IPS DF 6.9 (cell line): ENCODE results near the gene RAPGEF6.

Experiments used
- DNase-seq: peaks from one replicate; pipeline ENCODE4 v3.0.0-alpha.2; 2013; ENCODE audit warnings: low read depth, low spot score
- H3K27ac ChIP-seq: one replicate; pipeline ENCODE4 v1.5.1; 2013; ENCODE audit warnings: low read length, control low read depth
- H3K27me3 ChIP-seq: 2 replicates; pipeline ENCODE4 v1.6.1; 2013; ENCODE audit warnings: mild to moderate bottlenecking, low read length; ENCODE audit not compliant: control insufficient read depth, insufficient read depth
- H3K36me3 ChIP-seq: 2 replicates; pipeline ENCODE4 v1.6.1; 2013; ENCODE audit warnings: low read length; ENCODE audit not compliant: control insufficient read depth, insufficient read depth
- H3K4me1 ChIP-seq: 2 replicates; pipeline ENCODE4 v1.6.1; 2013; ENCODE audit warnings: low read length; ENCODE audit not compliant: control insufficient read depth, insufficient read depth
- H3K4me3 ChIP-seq: 2 replicates; pipeline ENCODE4 v1.5.1; 2013; ENCODE audit warnings: mild to moderate bottlenecking, low read length
- H3K9me3 ChIP-seq: 2 replicates; pipeline ENCODE4 v1.6.1; 2013; ENCODE audit warnings: low read length, inconsistent platforms; ENCODE audit not compliant: control insufficient read depth, insufficient read depth
- WGBS: extraction: QIAGEN DNeasy Blood & Tissue Kit; methylation state at CpG from one replicate; pipeline ENCODE4 v1.1.7; 2013; ENCODE audit warnings: mixed read lengths, missing lambda C conversion rate; ENCODE audit not compliant: insufficient read length, insufficient coverage; 5-methylcytosine and 5-hydroxymethylcytosine counted together

The RAPGEF6 gene

DNA sequence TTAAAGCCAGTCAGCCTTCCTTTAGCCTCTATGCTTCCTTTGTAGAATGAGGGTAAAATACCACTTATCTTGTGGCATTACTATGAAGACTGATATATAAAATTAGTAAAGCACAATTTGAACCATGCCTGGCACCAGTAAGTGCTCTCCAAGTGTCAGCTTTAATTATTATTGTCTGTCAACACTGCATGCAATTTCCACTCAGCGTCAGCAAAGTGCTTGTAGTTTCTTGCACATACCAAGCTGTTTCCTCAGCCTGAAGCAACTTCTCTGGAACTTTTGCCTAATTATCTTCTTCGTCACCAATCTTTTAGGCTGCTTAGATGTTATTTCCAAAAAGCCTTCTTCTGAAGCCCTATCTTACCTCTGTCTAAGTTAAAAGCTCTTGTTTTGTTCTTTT lies 193.8 kb downstream of the RAPGEF6 start:
- no peaks in the 10 kb centered on the region for H3K4me1 ChIP-seq
- no peak overlapping the region for H3K4me3 ChIP-seq
- no CpG with 5 or more reads among the region's 2 CpGs for WGBS
- H3K27ac ChIP-seq: no peak overlapping the region
- no peak for DNase-seq
- no peaks in the 10 kb centered on the region for H3K27me3 ChIP-seq
- peaks cover 3% of the 10 kb centered on the region; the same call in 1 of the 2 replicates for H3K36me3 ChIP-seq
- H3K9me3 ChIP-seq: no peaks in the 10 kb centered on the region

DNA sequence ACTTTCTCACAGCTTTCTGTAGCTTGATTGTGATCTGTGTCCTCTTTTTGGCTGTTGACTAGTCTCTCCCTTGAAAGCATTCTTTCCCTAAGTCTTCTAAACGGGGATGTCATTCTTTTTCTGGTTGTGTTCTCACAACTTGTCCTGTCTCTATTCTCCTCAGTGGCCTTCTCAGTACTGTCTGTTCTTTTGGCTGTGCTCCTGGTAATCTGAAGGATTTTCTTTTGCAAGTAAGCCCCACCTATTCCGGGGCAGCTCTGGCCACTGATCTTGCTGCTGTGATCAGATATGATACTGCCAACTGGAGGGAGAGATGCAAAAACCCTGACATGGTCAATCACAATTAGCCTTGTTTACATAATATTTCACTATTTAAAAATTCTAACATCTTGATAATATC lies 198.9 kb downstream of the RAPGEF6 start:
- no CpG with 5 or more reads among the region's 2 CpGs for WGBS
- Histone ChIP-seq H3K9me3 (no peaks in the 10 kb centered on the region), H3K4me3 (no peak overlapping the region), H3K27me3 (no peaks in the 10 kb centered on the region), H3K36me3 (peaks cover 3% of the 10 kb centered on the region; the same call in 1 of the 2 replicates), H3K27ac (no peak overlapping the region), H3K4me1 (no peaks in the 10 kb centered on the region)
- no peak for DNase-seq

DNA sequence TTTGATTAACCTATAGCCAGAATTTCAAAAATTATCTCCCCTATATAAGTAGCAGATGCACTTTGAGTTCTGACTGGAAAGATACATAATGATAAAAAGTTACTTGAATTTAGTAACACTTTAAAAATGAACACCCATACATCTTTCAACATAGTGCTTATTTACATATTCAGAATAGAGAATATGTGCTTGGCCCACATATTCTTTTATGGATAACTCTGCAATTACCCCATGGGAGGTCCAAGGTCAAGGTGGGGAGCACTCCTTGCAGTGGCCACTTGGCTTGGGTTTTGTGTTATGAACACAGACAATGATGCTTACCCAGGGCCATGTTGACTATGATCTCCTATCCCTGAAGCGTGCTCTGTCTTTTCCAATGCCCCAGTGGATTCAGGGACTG lies 201.9 kb downstream of the RAPGEF6 start:
- H3K36me3 ChIP-seq: peaks cover 7% of the 10 kb centered on the region; the same call in 1 of the 2 replicates
- no CpG with 5 or more reads among the region's 1 CpG for WGBS
- no peaks in the 10 kb centered on the region for H3K27me3 ChIP-seq

DNA sequence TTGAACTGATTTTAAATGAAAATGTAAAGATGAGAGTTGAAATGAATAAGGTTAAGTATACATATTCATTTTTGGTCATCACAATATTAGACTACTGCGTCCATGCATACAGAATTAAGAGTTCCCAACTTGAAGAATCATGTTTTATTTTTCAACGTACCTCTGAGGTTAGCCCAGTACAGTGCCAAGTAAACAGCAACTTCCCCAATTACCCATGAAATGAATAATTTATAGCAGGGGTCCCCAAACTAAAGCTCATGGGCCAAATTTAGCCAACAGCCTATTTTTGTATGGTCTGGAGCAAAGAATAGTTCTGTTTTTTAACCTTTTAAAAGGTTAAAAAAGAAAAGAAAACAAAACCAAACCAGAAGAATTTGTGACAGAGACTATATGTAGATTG lies 203.2 kb downstream of the RAPGEF6 start:
- Histone ChIP-seq H3K36me3 (peaks cover 4% of the 10 kb centered on the region; the same call in 1 of the 2 replicates), H3K9me3 (no peaks in the 10 kb centered on the region), H3K27me3 (no peaks in the 10 kb centered on the region), H3K27ac (no peak overlapping the region), H3K4me3 (no peak overlapping the region), H3K4me1 (no peaks in the 10 kb centered on the region)
- WGBS: no CpG with 5 or more reads among the region's 2 CpGs
- DNase-seq: no peak

More for the DNA sequence above, 201.9 kb downstream of the RAPGEF6 start:
- no peak for DNase-seq
- H3K4me3 ChIP-seq: no peak overlapping the region
- H3K27ac ChIP-seq: no peak overlapping the region
- no peaks in the 10 kb centered on the region for H3K9me3 ChIP-seq
- no peaks in the 10 kb centered on the region for H3K4me1 ChIP-seq

DNA sequence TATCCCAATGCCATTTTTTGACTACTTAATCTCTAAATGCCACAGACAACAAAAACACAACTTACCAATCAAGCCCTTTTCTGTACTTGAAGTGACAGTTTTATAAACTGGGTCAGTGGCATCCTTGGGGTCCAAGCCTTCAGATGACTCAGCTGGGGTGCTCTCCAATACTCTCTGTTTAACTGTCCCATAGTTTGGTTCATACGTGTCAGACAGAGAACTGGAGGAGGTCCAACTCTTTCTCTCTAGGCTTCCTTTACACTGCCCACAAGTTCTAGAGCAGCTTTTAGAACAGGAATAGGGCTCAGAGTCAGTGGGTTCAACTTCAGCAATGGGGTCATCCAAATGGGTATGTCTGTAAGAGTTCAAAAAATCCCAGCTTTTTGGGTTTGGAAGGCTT lies 204.2 kb downstream of the RAPGEF6 start:
- no CpG with 5 or more reads among the region's 1 CpG for WGBS
- Histone ChIP-seq H3K9me3 (no peaks in the 10 kb centered on the region), H3K27me3 (no peaks in the 10 kb centered on the region), H3K27ac (no peak overlapping the region), H3K4me3 (no peak overlapping the region), H3K4me1 (no peaks in the 10 kb centered on the region), H3K36me3 (peaks cover 4% of the 10 kb centered on the region; the same call in 1 of the 2 replicates)
- no peak for DNase-seq

DNA sequence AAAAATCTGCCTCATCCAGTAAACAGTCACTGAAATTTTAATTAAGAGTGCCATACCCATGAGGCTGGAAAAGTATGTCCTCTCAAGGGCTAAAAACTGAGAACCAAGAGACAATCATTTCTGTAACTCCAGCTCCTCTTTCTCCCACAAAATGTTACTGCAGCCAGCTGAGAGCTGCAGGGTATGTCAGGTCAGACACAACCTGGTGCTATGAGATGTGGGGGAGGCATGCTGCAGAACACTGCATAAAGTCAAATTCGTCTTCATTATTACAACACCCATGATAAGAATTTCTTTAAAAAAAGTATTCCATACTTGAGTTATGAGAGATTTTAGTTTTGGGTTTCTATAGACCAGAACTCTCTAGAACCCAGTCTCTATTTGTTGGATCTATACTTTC lies 209.0 kb downstream of the RAPGEF6 start:
- no peak for DNase-seq
- Histone ChIP-seq H3K4me1 (no peaks in the 10 kb centered on the region), H3K4me3 (no peak overlapping the region), H3K27ac (no peak overlapping the region), H3K9me3 (no peaks in the 10 kb centered on the region), H3K36me3 (peaks cover 3% of the 10 kb centered on the region; the same call in 1 of the 2 replicates), H3K27me3 (no peaks in the 10 kb centered on the region)
- WGBS: no CpG with 5 or more reads among the region's 1 CpG

DNA sequence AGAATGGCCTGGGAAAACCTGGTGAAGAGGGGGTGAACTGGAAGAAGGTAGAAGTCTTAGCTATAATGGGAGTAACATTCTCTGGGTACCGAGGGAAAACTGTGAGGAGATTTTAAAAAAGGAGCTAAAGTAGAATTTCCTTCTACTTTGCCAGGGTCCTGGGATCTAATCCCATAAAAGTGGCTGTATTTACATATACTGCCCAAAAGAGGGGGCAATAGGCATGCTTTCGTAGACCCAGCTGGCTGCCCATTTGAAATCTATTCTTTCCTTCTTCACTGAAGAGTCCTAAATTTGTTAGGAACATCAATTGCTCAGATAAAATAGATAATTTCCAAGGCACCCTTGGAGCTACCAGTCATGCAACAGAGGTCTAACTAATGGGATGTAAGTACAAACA lies 212.0 kb downstream of the RAPGEF6 start:
- no peak for DNase-seq
- no peaks in the 10 kb centered on the region for H3K9me3 ChIP-seq
- no CpG with 5 or more reads among the region's 2 CpGs for WGBS

DNA sequence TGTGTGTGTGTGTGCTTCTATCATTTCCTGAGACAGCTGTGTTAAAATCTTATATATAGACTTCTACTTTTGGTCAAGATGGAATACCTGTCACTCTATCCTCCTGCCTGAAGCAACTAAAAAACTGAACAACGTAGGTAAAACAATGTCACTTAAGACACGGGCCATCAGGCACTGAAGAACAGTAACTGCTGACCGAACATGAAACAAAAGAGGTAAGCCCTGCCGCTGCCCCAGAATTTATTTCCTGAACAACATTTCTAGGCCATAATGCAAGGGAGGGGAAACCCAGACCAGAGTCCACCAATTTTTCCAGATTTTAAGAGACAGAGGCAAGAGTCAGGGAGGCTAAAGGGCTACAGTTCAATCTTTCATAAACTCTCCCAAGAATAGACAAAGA lies 215.2 kb downstream of the RAPGEF6 start:
- no CpG with 5 or more reads among the region's 4 CpGs for WGBS
- H3K27ac ChIP-seq: no peak overlapping the region
- no peak for DNase-seq
- H3K27me3 ChIP-seq: no peaks in the 10 kb centered on the region
- no peaks in the 10 kb centered on the region; the same call in 1 of the 2 replicates for H3K36me3 ChIP-seq
- no peak overlapping the region for H3K4me3 ChIP-seq
- H3K9me3 ChIP-seq: no peaks in the 10 kb centered on the region
- no peaks in the 10 kb centered on the region for H3K4me1 ChIP-seq

More for the DNA sequence above, 212.0 kb downstream of the RAPGEF6 start:
- no peaks in the 10 kb centered on the region; the same call in 1 of the 2 replicates for H3K36me3 ChIP-seq
- no peaks in the 10 kb centered on the region for H3K4me1 ChIP-seq
- H3K27me3 ChIP-seq: no peaks in the 10 kb centered on the region
- H3K27ac ChIP-seq: no peak overlapping the region
- H3K4me3 ChIP-seq: no peak overlapping the region

DNA sequence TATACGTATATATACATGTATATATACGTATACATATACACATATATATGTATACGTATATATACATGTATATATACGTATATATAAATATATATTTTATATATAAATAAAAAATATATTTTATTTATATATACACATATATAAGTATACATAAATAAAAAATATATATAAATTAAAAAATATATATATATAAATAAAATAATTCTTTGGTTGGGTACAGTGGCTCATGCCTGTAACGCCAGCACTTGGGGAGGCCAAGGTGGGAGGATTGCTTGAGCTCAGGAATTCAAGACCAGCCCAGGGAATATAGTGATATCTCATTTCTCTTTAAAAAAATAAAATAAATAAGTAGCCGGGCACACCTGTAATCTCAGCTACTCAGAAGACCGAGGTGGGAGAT lies 216.2 kb downstream of the RAPGEF6 start:
- H3K4me1 ChIP-seq: no peaks in the 10 kb centered on the region
- H3K4me3 ChIP-seq: no peak overlapping the region
- no peaks in the 10 kb centered on the region; the same call in 1 of the 2 replicates for H3K36me3 ChIP-seq
- no peaks in the 10 kb centered on the region for H3K9me3 ChIP-seq
- H3K27ac ChIP-seq: no peak overlapping the region
- DNase-seq: no peak
- H3K27me3 ChIP-seq: no peaks in the 10 kb centered on the region
- WGBS: no CpG with 5 or more reads among the region's 7 CpGs

DNA sequence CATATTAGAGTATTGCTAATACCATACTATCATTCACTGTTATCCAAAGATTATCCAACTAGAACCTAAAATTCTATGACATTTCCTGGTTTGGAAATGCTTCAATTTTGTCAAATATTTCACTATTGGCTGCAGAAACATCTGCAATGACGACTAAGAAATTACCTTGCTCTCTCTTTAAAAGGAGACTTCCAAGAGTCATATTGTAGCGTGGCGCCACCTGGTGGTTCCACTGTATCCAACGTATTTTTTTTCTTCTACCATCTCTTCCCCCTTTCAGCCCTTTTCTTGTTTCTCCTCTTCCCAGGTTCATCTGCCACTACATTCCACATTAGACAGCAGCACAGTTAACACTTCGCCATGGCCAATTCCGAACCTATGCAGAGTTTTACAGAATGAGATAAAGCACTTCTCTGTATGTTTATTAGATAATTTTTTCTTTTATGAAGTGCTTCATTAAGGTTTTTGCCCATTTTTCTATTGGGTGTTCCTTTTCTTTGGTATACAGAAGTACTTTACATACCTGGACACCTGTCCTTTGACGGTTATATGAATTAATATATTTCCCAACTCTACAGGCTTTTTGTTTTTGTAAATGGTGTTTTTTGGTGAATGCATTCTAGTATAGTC lies 217.7 kb downstream of the RAPGEF6 start:
- Histone ChIP-seq H3K4me3 (no peak overlapping the region), H3K36me3 (no peaks in the 10 kb centered on the region), H3K9me3 (no peaks in the 10 kb centered on the region), H3K4me1 (no peaks in the 10 kb centered on the region), H3K27me3 (no peaks in the 10 kb centered on the region), H3K27ac (no peak overlapping the region)
- peak; percentile 48 for DNase-seq
- no CpG with 5 or more reads among the region's 7 CpGs for WGBS

DNA sequence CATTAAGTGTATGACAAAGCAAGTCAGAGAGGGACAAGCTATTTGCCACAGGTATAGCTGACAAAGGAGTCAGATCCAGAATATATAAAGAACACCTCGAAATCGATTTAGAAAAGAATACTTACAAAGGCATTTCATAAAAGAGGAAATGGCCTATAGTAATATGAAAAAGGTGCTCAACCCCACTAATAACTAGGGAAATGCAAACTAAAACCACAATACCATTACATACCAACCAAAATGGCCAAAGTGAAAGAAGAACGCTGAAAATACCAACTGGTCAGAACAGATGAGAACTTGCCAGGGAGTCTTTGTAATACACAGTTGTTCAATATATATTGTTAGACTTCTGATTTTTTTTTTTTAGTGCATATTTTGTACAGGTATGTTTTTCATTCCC lies 218.3 kb downstream of the RAPGEF6 start:
- no peak for DNase-seq

More for the DNA sequence above, 218.3 kb downstream of the RAPGEF6 start:
- Histone ChIP-seq H3K27me3 (no peaks in the 10 kb centered on the region), H3K36me3 (no peaks in the 10 kb centered on the region), H3K27ac (no peak overlapping the region), H3K4me3 (no peak overlapping the region), H3K4me1 (no peaks in the 10 kb centered on the region), H3K9me3 (no peaks in the 10 kb centered on the region)
- WGBS: no CpG with 5 or more reads among the region's 3 CpGs
